Keratinocyte (primary cell): ENCODE data around the gene RAP1GAP2. TPM values are rescaled to one million over a fixed set of nuclear protein-coding genes. Genes with fewer than 3 reads are reported as not detected.

Source experiments
- DNase-seq: peaks from one replicate; pipeline ENCODE4 v3.0.0-alpha.2; 2011; ENCODE audit warnings: low read depth, missing footprints, low spot score
- FAIRE-seq: peaks from 2 replicates; lab custom pipeline; 2011; peaks lifted over from hg19 to GRCh38; lab: Jason Lieb, UNC
- H2AFZ ChIP-seq: 2 replicates; pipeline ENCODE4 v1.6.0; 2012; ENCODE audit warnings: low read length, control low read depth, inconsistent platforms; ENCODE audit not compliant: control insufficient read depth
- H3K27ac ChIP-seq: 2 replicates; pipeline ENCODE4 v1.5.1; 2011; ENCODE audit warnings: low read length; ENCODE audit not compliant: control insufficient read depth, insufficient read depth
- H3K27me3 ChIP-seq: 3 replicates; pipeline ENCODE4 v1.6.0; 2011; ENCODE audit warnings: low read length; ENCODE audit not compliant: control insufficient read depth, insufficient read depth; ENCODE audit errors: extremely low read depth
- H3K36me3 ChIP-seq, 2 experiments: 2 replicates in 1 of 2; 3 replicates in 1 of 2; pipeline ENCODE4 v1.5.1; 2011; ENCODE audit warnings: low read length in 2 of 2, mild to moderate bottlenecking in 1 of 2; ENCODE audit not compliant: control insufficient read depth in 2 of 2, insufficient read depth in 2 of 2; ENCODE audit errors: extremely low read depth in 1 of 2
- H3K4me1 ChIP-seq: 3 replicates; pipeline ENCODE4 v1.5.1; 2011; ENCODE audit warnings: low read length; ENCODE audit not compliant: control insufficient read depth, insufficient read depth; ENCODE audit errors: extremely low read depth
- H3K4me2 ChIP-seq: 3 replicates; pipeline ENCODE4 v1.6.0; 2011; ENCODE audit warnings: low read depth, low read length; ENCODE audit not compliant: control insufficient read depth, insufficient read depth; ENCODE audit errors: extremely low read depth
- H3K4me3 ChIP-seq, 3 experiments: fragments of 200-600 bp in 1 of 3; sonication (generic) in 1 of 3; 2 replicates in 2 of 3; 3 replicates in 1 of 3; pipeline ENCODE4 v1.5.1; 2011 to 2016; ENCODE audit warnings: low read length in 3 of 3, mild to moderate bottlenecking in 3 of 3, control low read depth in 2 of 3, inconsistent platforms in 1 of 3, low read depth in 1 of 3, mixed read lengths in 1 of 3, mixed run types in 1 of 3, moderate library complexity in 1 of 3; ENCODE audit not compliant: control insufficient read depth in 2 of 3, insufficient read depth in 2 of 3; ENCODE audit errors: extremely low read depth in 1 of 3
- H3K79me2 ChIP-seq: 2 replicates; pipeline ENCODE4 v1.6.0; 2012; ENCODE audit warnings: low read length; ENCODE audit not compliant: control insufficient read depth, insufficient read depth
- H3K9ac ChIP-seq: 3 replicates; pipeline ENCODE4 v1.6.0; 2011; ENCODE audit warnings: low read length; ENCODE audit not compliant: control insufficient read depth, insufficient read depth; ENCODE audit errors: extremely low read depth
- H3K9me1 ChIP-seq: 3 replicates; pipeline ENCODE4 v1.6.0; 2011; ENCODE audit warnings: low read length; ENCODE audit not compliant: control insufficient read depth, insufficient read depth; ENCODE audit errors: extremely low read depth
- H3K9me3 ChIP-seq: 2 replicates; pipeline ENCODE4 v1.5.1; 2012; ENCODE audit warnings: low read depth, low read length; ENCODE audit not compliant: control insufficient read depth
- H4K20me1 ChIP-seq: 3 replicates; pipeline ENCODE4 v1.6.0; 2011; ENCODE audit warnings: low read length; ENCODE audit not compliant: control insufficient read depth, insufficient read depth; ENCODE audit errors: extremely low read depth
- EZH2 ChIP-seq: IDR thresholded peaks from one replicate; pipeline ENCODE4 v1.6.1; 2012; ENCODE audit warnings: inconsistent platforms, mild to moderate bottlenecking, low read length, moderate library complexity
- dilution Hi-C: fragments of 300-500 bp; cut with MboI; formaldehyde crosslinking; loops from one replicate; pipeline ENCODE4 v1.7.0; 2020; ENCODE audit warnings: low sequenced_read_pairs; ENCODE audit not compliant: extremely low pct_ligation_motif_present
- polyA plus RNA-seq, 5 experiments: library from polyadenylated mRNA; depleted of rRNA in 3 of 5; stranded (reverse) in 3 of 5; stranded (forward) in 1 of 5; unstranded in 1 of 5; fragments of >200 nt; gene quantifications; 1 replicate in 1 of 5; 2 replicates in 3 of 5; 3 replicates in 1 of 5; pipeline versions ENCODE4 v1.2.1 to v1.2.3, GENCODE V29; 2011 to 2012; ENCODE audit warnings: missing spikeins in 2 of 5, low read depth in 1 of 5, low replicate concordance in 1 of 5
- TF ChIP-seq, protein P1 (sequence below), 3 experiments: IDR thresholded peaks in 1 of 3; conservative IDR thresholded peaks in 1 of 3; optimal IDR thresholded peaks in 1 of 3; 2 replicates in 2 of 3; 3 replicates in 1 of 3; pipeline versions ENCODE3 to v1.5.1; 2011; ENCODE audit warnings: low read length in 3 of 3, mild to moderate bottlenecking in 3 of 3, moderate library complexity in 2 of 3, control low read depth in 1 of 3, inconsistent platforms in 1 of 3; ENCODE audit not compliant: insufficient read depth in 2 of 3; ENCODE audit errors: extremely low read depth in 1 of 3

RAP1GAP2 gene
- polyA plus RNA-seq, 1 donor (not counting 4 experiments of a cell fraction or from before 2014, with no cell fraction given) = 13.6 TPM

DNA sequence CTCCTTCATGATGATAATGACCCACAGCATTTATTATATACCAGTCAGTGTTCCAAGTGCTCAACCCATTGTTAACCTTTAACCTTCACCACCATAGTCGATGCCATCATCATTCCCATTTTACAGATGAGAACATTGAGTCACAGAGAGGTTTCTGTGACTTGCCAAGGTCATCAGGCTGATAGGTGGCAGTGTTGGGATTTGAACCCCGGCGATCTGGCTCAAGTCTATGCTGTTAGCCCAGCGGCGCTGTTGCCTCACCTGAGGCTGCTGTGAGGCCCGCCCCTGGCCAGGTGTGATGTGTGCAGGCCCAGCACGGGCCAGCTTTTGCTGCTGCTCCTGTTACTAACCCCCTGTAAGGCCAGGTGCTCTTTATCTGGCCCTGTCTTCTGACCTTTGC is 166.0 kb downstream of the RAP1GAP2 start:
- no peak overlapping the region for H3K27ac ChIP-seq
- no peaks in the 10 kb centered on the region for H3K9me3 ChIP-seq
- no peak overlapping the region for H3K9ac ChIP-seq
- H3K4me2 ChIP-seq = no peak overlapping the region
- H3K27me3 ChIP-seq = no peaks in the 10 kb centered on the region
- H3K4me1 ChIP-seq = peaks cover 48% of the 10 kb centered on the region
- no peak for TF ChIP-seq EZH2
- TF ChIP-seq, protein P1, sequence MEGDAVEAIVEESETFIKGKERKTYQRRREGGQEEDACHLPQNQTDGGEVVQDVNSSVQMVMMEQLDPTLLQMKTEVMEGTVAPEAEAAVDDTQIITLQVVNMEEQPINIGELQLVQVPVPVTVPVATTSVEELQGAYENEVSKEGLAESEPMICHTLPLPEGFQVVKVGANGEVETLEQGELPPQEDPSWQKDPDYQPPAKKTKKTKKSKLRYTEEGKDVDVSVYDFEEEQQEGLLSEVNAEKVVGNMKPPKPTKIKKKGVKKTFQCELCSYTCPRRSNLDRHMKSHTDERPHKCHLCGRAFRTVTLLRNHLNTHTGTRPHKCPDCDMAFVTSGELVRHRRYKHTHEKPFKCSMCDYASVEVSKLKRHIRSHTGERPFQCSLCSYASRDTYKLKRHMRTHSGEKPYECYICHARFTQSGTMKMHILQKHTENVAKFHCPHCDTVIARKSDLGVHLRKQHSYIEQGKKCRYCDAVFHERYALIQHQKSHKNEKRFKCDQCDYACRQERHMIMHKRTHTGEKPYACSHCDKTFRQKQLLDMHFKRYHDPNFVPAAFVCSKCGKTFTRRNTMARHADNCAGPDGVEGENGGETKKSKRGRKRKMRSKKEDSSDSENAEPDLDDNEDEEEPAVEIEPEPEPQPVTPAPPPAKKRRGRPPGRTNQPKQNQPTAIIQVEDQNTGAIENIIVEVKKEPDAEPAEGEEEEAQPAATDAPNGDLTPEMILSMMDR (optimal IDR thresholded peaks at IDR 0.05 in 1 of 3, IDR thresholded peaks at IDR 0.05 in 1 of 3, conservative IDR thresholded peaks at IDR 0.05 in 1 of 3; ENCODE audit: extremely low read depth in 1 of 3, insufficient read depth in 2 of 3, low read length in 3 of 3) = no peak
- no peak overlapping the region for H2AFZ ChIP-seq
- dilution Hi-C loops = no loop called here
- no peak for DNase-seq
- H4K20me1 ChIP-seq = no peaks in the 10 kb centered on the region
- peaks cover 8% of the 10 kb centered on the region for H3K9me1 ChIP-seq
- peaks cover 6% of the 10 kb centered on the region for H3K79me2 ChIP-seq
- peaks cover 5 to 8% of the 10 kb centered on the region in 2 experiments for H3K36me3 ChIP-seq
- no peak overlapping the region for H3K4me3 ChIP-seq
- no peak for FAIRE-seq

DNA sequence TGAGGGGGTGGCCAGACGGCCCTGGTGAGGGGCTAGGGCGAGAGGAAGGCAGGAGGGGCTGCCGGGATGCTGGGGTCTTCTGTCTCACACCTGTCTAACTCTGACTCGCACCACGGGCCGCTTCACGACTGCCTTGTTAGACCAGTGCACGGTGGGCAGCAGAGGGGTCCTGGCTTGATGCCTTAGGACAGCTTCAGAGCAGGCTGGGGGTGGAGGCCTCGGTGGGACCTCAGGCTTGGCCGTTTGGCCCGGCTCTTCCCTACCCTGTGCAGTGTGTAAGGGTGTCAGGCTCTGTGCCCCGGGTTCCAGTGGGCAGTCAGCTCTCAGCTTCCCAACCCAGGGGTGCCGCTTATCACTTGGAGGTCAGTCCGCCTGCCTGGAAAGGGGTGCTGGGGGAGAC is 166.5 kb downstream of the RAP1GAP2 start:
- no peak for FAIRE-seq
- Histone ChIP-seq H3K79me2 (peaks cover 1% of the 10 kb centered on the region), H3K27ac (no peak overlapping the region), H3K9ac (no peak overlapping the region), H3K9me1 (peaks cover 7% of the 10 kb centered on the region), H3K4me3 (no peak overlapping the region), H3K36me3 (peaks cover 8% of the 10 kb centered on the region in 2 experiments), H2AFZ (no peak overlapping the region), H3K9me3 (no peaks in the 10 kb centered on the region), H3K27me3 (no peaks in the 10 kb centered on the region), H3K4me1 (peaks cover 43% of the 10 kb centered on the region), H3K4me2 (no peak overlapping the region), H4K20me1 (no peaks in the 10 kb centered on the region)
- TF ChIP-seq, protein P1 (optimal IDR thresholded peaks at IDR 0.05 in 1 of 3, IDR thresholded peaks at IDR 0.05 in 1 of 3, conservative IDR thresholded peaks at IDR 0.05 in 1 of 3; ENCODE audit: extremely low read depth in 1 of 3, insufficient read depth in 2 of 3, low read length in 3 of 3) = no peak
- no peak for TF ChIP-seq EZH2
- dilution Hi-C loops = no loop called here
- DNase-seq = no peak
